HG03025 (cell line): Measurements from ENCODE around the gene SDE2.
A peak's percentile ranks its signal among the peaks of the same experiment; 100 is the strongest.
"Not testable (repeated sequence)": the region's sequence is repeated elsewhere in the genome, so short reads cannot be mapped to it uniquely, and the experiment has no call there.

Source experiments
- ATAC-seq: cut with Tn5 transposase; IDR thresholded peaks from one replicate; pipeline ENCODE4 v1.9.1; 2021; ENCODE audit warnings: mild to moderate bottlenecking, moderate library complexity; ENCODE audit not compliant: unreplicated experiment, low FRiP score

SDE2 gene

GRCh38 chr1:226007126-226007892, 8.2 kb upstream of the SDE2 start:
- ATAC-seq: not testable (repeated sequence)

GRCh38 chr1:226006686-226007085, 7.5 kb upstream of the SDE2 start:
- no peak for ATAC-seq

- no peak for ATAC-seq
These were observed 5.3 kb upstream of the SDE2 start for GRCh38 chr1:226004396-226004795.

GRCh38 chr1:226003502-226004170, 4.5 kb upstream of the SDE2 start:
- ATAC-seq: no peak

GRCh38 chr1:226002667-226003501, 3.7 kb upstream of the SDE2 start:
- no peak for ATAC-seq

GRCh38 chr1:226001963-226002666, 3.0 kb upstream of the SDE2 start:
- no peak for ATAC-seq

- no peak for ATAC-seq
These were observed 1.9 kb upstream of the SDE2 start for GRCh38 chr1:226001088-226001487.

- not testable (repeated sequence) for ATAC-seq
These were observed 1.4 kb upstream of the SDE2 start for GRCh38 chr1:226000493-226001081.

GRCh38 chr1:225999912-226000337, 782 bp upstream of the SDE2 start:
- peak; percentile 11 for ATAC-seq

- ATAC-seq: peak; percentile 9
These were observed 450 bp downstream of the SDE2 start for GRCh38 chr1:225998560-225999226.

- no peak for ATAC-seq
These were observed 2.1 kb downstream of the SDE2 start for GRCh38 chr1:225996946-225997545.

- no peak for ATAC-seq
These were observed 3.0 kb downstream of the SDE2 start for GRCh38 chr1:225995919-225996864.

- no peak for ATAC-seq
These were observed 8.3 kb downstream of the SDE2 start for GRCh38 chr1:225990705-225991464.

- ATAC-seq: no peak
These were observed 11.4 kb downstream of the SDE2 start for GRCh38 chr1:225987491-225988316.

GRCh38 chr1:225981714-225982113, 17.4 kb downstream of the SDE2 start:
- ATAC-seq: no peak

- no peak for ATAC-seq
These were observed 18.9 kb downstream of the SDE2 start for GRCh38 chr1:225980005-225980836.
